Chondrocyte (in vitro differentiated cells): ENCODE results near the gene KIF3A. TPM values are rescaled to one million over a fixed set of nuclear protein-coding genes. Genes with fewer than 3 reads are reported as not detected.
A peak's percentile ranks its signal among the peaks of the same experiment; 100 is the strongest.

ENCODE experiments used
- DNase-seq: peaks from one replicate; pipeline ENCODE4 v3.0.0; 2021; ENCODE audit warnings: mixed read lengths, low spot score
- H3K27ac Mint-ChIP-seq: one replicate; pipeline ENCODE4 v1.8.0; 2021; ENCODE audit warnings: mild to moderate bottlenecking, moderate library complexity, mixed read lengths; ENCODE audit not compliant: unreplicated experiment
- H3K27me3 Mint-ChIP-seq: 2 replicates; pipeline ENCODE4 v1.8.0; 2021; ENCODE audit warnings: low read depth, mixed read lengths
- H3K36me3 Mint-ChIP-seq: 2 replicates; pipeline ENCODE4 v1.8.0; 2021; ENCODE audit warnings: low read depth, mixed read lengths
- H3K4me1 Mint-ChIP-seq: 2 replicates; pipeline ENCODE4 v1.8.0; 2021; ENCODE audit warnings: low read depth, mild to moderate bottlenecking, mixed read lengths
- H3K4me3 Mint-ChIP-seq: one replicate; pipeline ENCODE4 v1.8.0; 2021; ENCODE audit warnings: mild to moderate bottlenecking, moderate library complexity, mixed read lengths; ENCODE audit not compliant: unreplicated experiment
- H3K9me3 Mint-ChIP-seq: 2 replicates; pipeline ENCODE4 v1.8.0; 2021; ENCODE audit warnings: low read depth, mixed read lengths
- total RNA-seq: library from RNA; stranded (reverse); gene quantifications from 3 replicates; pipeline ENCODE4 v1.2.1, GENCODE V29; 2021
- TF ChIP-seq, protein P1 (sequence below): fragments of 200-600 bp; sonication (generic); IDR thresholded peaks from 2 replicates; pipeline ENCODE4 v1.5.0; 2021; ENCODE audit warnings: antibody characterized with exemption, mild to moderate bottlenecking, moderate library complexity

Gene KIF3A
- total RNA-seq, 1 donor from 2014 or later = 16.2 TPM

DNA sequence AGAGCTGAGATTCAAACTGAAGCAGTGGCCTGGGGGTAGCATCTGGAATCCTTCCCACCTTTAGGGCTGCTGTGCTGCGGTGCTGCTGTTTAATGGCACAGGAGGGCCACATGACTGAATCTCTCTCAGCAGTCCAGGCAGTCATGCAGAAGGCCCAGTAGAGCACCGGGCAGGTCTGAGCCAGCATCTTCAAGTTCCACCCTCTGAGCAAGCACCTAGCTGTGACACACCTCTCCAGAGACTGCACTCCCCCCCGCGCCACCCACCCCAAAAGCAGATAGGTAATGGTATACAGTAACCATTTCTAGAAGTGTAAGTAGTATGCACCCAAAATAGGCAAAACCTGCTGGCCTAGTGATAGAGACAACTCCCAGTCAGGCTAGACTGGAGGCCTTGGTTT, 55.4 kb downstream of the KIF3A start:
- no peak for DNase-seq
- peaks cover 3% of the 10 kb centered on the region for H3K36me3 Mint-ChIP-seq
- TF ChIP-seq, protein P1, sequence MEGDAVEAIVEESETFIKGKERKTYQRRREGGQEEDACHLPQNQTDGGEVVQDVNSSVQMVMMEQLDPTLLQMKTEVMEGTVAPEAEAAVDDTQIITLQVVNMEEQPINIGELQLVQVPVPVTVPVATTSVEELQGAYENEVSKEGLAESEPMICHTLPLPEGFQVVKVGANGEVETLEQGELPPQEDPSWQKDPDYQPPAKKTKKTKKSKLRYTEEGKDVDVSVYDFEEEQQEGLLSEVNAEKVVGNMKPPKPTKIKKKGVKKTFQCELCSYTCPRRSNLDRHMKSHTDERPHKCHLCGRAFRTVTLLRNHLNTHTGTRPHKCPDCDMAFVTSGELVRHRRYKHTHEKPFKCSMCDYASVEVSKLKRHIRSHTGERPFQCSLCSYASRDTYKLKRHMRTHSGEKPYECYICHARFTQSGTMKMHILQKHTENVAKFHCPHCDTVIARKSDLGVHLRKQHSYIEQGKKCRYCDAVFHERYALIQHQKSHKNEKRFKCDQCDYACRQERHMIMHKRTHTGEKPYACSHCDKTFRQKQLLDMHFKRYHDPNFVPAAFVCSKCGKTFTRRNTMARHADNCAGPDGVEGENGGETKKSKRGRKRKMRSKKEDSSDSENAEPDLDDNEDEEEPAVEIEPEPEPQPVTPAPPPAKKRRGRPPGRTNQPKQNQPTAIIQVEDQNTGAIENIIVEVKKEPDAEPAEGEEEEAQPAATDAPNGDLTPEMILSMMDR = no peak
- H3K4me3 Mint-ChIP-seq = no peak overlapping the region
- no peaks in the 10 kb centered on the region for H3K27me3 Mint-ChIP-seq
- no peaks in the 10 kb centered on the region for H3K9me3 Mint-ChIP-seq
- no peak overlapping the region for H3K27ac Mint-ChIP-seq
- peaks cover 33% of the 10 kb centered on the region for H3K4me1 Mint-ChIP-seq

DNA sequence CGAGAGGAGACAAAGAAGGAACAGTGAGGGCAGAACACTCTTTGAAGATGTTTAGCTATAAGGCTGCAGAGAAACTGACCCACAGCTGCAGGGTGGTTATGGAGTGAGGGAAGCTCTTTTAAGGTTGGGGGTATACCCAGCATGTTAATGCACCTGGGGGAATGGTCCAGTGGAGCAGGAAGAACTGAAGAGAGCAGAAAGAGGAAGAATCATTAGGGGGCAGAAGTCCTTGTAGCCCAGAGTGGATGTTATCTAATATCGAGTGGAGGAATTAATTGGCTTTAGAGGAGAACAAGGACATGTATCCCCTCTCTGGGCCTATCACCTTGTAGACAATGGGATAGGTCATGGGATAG, 55.9 kb downstream of the KIF3A start:
- Mint-ChIP-seq H3K9me3 (no peaks in the 10 kb centered on the region), H3K27me3 (no peaks in the 10 kb centered on the region), H3K27ac (no peak overlapping the region), H3K36me3 (peaks cover 3% of the 10 kb centered on the region), H3K4me1 (peaks cover 38% of the 10 kb centered on the region), H3K4me3 (no peak overlapping the region)
- no peak for DNase-seq
- TF ChIP-seq, protein P1 = no peak

DNA sequence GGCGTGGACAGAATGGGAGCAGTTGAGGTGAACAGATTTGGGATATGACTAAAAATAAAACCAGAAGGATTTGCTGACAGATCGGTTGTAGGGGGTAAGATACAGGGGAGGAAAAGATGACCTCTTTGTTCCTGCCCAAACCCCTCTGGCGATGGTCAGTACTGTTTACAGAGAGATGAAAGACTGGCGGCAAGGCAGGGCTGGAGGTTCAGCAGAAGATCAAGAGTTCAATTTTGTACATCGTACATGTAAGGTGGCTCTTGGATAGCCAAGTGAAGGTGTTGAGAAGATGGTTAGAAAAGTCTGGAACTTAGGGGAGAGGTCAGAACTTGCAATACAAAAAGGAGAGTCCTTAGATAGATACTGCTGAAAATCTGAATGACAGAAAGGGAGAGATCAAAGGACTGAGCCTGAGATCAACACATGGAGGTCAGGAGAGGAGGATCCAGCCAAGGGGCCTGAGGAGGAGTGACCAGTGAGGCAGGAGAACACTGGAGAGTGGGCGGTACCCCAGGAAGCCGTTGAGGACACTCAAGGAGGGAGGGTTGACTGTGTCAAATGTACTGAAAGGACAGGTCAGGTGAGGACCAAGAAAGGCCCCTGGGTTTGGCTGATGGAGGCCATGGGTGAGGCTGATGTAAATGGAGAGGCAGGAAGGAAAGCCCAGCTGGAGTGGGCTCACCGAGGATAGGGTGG, 56.4 kb downstream of the KIF3A start:
- Mint-ChIP-seq H3K27me3 (no peaks in the 10 kb centered on the region), H3K27ac (no peak overlapping the region), H3K4me3 (no peak overlapping the region), H3K4me1 (peaks cover 43% of the 10 kb centered on the region), H3K9me3 (no peaks in the 10 kb centered on the region), H3K36me3 (peaks cover 3% of the 10 kb centered on the region)
- DNase-seq = no peak
- TF ChIP-seq, protein P1 = no peak

DNA sequence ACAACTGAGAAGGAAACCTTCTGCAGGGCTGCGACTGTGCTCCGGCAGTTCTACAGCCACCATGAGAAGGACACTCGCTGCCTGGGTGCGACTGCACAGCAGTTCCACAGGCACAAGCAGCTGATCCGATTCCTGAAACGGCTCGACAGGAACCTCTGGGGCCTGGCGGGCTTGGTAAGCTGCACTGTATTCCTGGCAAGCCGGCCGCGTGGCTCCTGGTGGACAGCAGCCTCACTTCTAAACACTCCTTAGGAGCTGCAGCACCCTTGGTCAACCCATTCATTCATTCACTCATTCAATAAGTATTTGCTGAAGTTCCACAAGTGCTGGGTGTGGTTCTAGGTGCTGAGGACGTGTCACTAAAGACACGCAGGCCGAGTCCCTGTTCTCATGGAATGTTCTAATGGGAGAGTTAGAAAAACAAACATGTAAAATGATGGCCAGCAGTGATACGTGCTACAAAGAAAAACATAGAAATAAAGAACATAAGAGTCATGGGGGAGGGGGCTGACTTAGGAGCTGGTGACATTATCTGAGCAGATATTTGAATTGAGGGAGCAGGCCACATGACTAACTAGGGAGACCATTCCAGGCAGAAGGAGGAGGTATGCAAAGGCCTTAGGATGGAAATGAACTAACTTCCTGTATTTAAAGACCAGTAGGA, 57.5 kb downstream of the KIF3A start:
- Mint-ChIP-seq H3K27ac (peak overlapping the region; percentile 67), H3K9me3 (no peaks in the 10 kb centered on the region), H3K4me1 (peaks cover 54% of the 10 kb centered on the region), H3K36me3 (peaks cover 3% of the 10 kb centered on the region), H3K4me3 (no peak overlapping the region), H3K27me3 (no peaks in the 10 kb centered on the region)
- TF ChIP-seq, protein P1 = no peak
- DNase-seq = no peak

DNA sequence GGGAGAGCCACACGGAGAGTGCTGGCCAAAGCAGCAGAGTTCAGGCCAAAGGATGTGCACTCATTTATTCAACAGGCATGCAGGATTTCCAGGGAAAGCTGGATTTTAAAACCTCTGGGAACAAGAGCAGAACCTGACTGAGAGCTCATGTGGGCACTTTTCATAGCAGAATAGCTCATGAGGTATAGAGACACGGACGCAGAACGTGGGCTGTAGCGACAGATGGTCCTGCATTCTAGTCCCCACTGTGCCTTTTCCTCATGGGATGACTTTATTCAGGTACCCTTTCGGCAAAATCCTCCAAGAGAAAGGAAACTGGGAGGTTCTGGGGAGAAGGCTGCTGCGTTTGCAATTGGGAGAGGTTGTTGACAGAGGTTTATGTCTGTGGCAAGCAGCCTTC, 58.2 kb downstream of the KIF3A start:
- H3K4me3 Mint-ChIP-seq = no peak overlapping the region
- no peak for DNase-seq
- peaks cover 3% of the 10 kb centered on the region for H3K36me3 Mint-ChIP-seq
- H3K9me3 Mint-ChIP-seq = no peaks in the 10 kb centered on the region
- TF ChIP-seq, protein P1 = no peak
- H3K27ac Mint-ChIP-seq = no peak overlapping the region
- peaks cover 60% of the 10 kb centered on the region for H3K4me1 Mint-ChIP-seq
- no peaks in the 10 kb centered on the region for H3K27me3 Mint-ChIP-seq
